Transverse colon (tissue), 4 donors: ENCODE results near the gene PRDM2. TPM values are rescaled to one million over a fixed set of nuclear protein-coding genes. Genes with fewer than 3 reads are reported as not detected.

Experiments used
- DNase-seq: peaks from one replicate; pipeline ENCODE4 v3.0.0-alpha.2; 2019
- H3K27ac ChIP-seq, 4 donors: fragments of 200-600 bp; sonication (generic); 2 replicates each; pipeline ENCODE4 v1.5.1; 2016 to 2018; ENCODE audit warnings: inconsistent platforms in 4 of 4
- H3K27me3 ChIP-seq: fragments of 200-600 bp; sonication (generic); 2 replicates; pipeline ENCODE4 v1.5.1; 2017; ENCODE audit warnings: inconsistent platforms
- H3K36me3 ChIP-seq, 4 donors: fragments of 200-600 bp; sonication (generic); 2 replicates each; pipeline ENCODE4 v1.5.1; 2017 to 2019; ENCODE audit warnings: inconsistent platforms in 4 of 4
- H3K4me1 ChIP-seq, 4 donors: fragments of 200-600 bp; sonication (generic); 2 replicates each; pipeline ENCODE4 v1.5.1; 2017 to 2020; ENCODE audit warnings: inconsistent platforms in 4 of 4
- H3K4me3 ChIP-seq, 4 donors: fragments of 200-600 bp; sonication (generic); 1 replicate in 1 of 4; 2 replicates in 3 of 4; pipeline versions ENCODE4 v1.5.1 to v1.6.1; 2017 to 2019; ENCODE audit warnings: inconsistent platforms in 4 of 4
- H3K9me3 ChIP-seq, 2 donors: fragments of 200-600 bp; sonication (generic); 2 replicates each; pipeline ENCODE4 v1.5.1; 2017 to 2019; ENCODE audit warnings: inconsistent platforms in 2 of 2
- CTCF ChIP-seq, 5 experiments: fragments of 200-600 bp in 3 of 5; fragments of 450-650 bp in 2 of 5; sonication (generic) in 3 of 5; IDR thresholded peaks; 1 replicate in 2 of 5; 2 replicates in 3 of 5; pipeline ENCODE4 v1.5.1; 2016 to 2017; ENCODE audit warnings: antibody characterized with exemption in 5 of 5, inconsistent platforms in 3 of 5, mild to moderate bottlenecking in 2 of 5, moderate library complexity in 1 of 5
- EP300 ChIP-seq: sonication (generic); formaldehyde crosslinking; IDR thresholded peaks from one replicate; pipeline ENCODE4 v1.6.1; 2017; ENCODE audit warnings: antibody characterized with exemption, low read depth
- POLR2A ChIP-seq: fragments of 450-650 bp; IDR thresholded peaks from one replicate; pipeline ENCODE4 v1.6.1; 2016; ENCODE audit warnings: antibody characterized with exemption, mild to moderate bottlenecking, moderate library complexity
- POLR2AphosphoS5 ChIP-seq, 3 donors: sonication (generic); formaldehyde crosslinking; IDR thresholded peaks; one replicate each; pipeline ENCODE4 v1.6.1; 2016; ENCODE audit warnings: antibody characterized with exemption in 3 of 3
- WGBS, 2 donors: methylation state at CpG; one replicate each; pipeline ENCODE4 v1.1.5; 2018; ENCODE audit warnings: low coverage in 1 of 2; 5-methylcytosine and 5-hydroxymethylcytosine counted together
- in situ Hi-C, 4 donors: fragments of 200-750 bp; cut with MboI; loops; one replicate each; pipeline versions ENCODE4 v1.15.0 to v1.15.1; 2017; ENCODE audit warnings: low sequenced_read_pairs in 3 of 4, low pct_ligation_motif_present in 1 of 4, low pct_unique_long_range_greater_than_20kb in 1 of 4
- intact Hi-C: fragments of 100-400 bp; cut with DNase I; formaldehyde crosslinking; loops from one replicate; pipeline ENCODE4 v1.15.1; 2023; ENCODE audit warnings: low total_unique reads
- total RNA-seq, 4 donors: library from RNA; depleted of rRNA; stranded (reverse); fragments of >200 nt; gene quantifications; one replicate each; pipeline ENCODE4 v1.1.0, GENCODE V29; 2016

Gene PRDM2
- total RNA-seq, 4 donors from 2014 or later = 27.3 to 40.5 (median 35.8) TPM

GRCh38 chr1:13730291-13730690 lies 30.3 kb downstream of the PRDM2 start:
- Histone ChIP-seq H3K27ac (peak overlapping the region; percentile 40 to 66 (median 64)), H3K4me3 (no peak overlapping the region), H3K9me3 (no peaks in the 10 kb centered on the region), H3K27me3 (no peaks in the 10 kb centered on the region), H3K4me1 (peaks cover 0 to 18% (median 6%) of the 10 kb centered on the region in 4 donors), H3K36me3 (no peaks in the 10 kb centered on the region)
- no peak for TF ChIP-seq EP300
- TF ChIP-seq POLR2AphosphoS5 (IDR thresholded peaks at IDR 0.05) = no peak
- no peak for TF ChIP-seq POLR2A
- no peak for TF ChIP-seq CTCF (IDR thresholded peaks at IDR 0.05)
- 20% methylated on average over 1 of the region's 1 CpG; no CpG with 5 or more reads in 1 of the 2 donors for WGBS, 2 donors
- no peak for DNase-seq
- in situ Hi-C loops (no loop called here), intact Hi-C loops (no loop called here)

- Histone ChIP-seq H3K4me1 (peaks cover 0 to 18% (median 6%) of the 10 kb centered on the region in 4 donors), H3K9me3 (no peaks in the 10 kb centered on the region), H3K36me3 (no peaks in the 10 kb centered on the region), H3K27ac (peak overlapping the region; percentile 40 to 66 (median 64)), H3K27me3 (no peaks in the 10 kb centered on the region), H3K4me3 (peak overlapping the region in 1 of 4 donors; percentile 5)
- in situ Hi-C loops (no loop called here), intact Hi-C loops (no loop called here)
- TF ChIP-seq EP300 (no peak), CTCF (IDR thresholded peaks at IDR 0.05) (no peak), POLR2A (peak; percentile 56), POLR2AphosphoS5 (IDR thresholded peaks at IDR 0.05) (peak; percentile 36 to 71 (median 68))
- WGBS, 2 donors = 47 to 52% methylated on average over 4 to 12 of the region's 12 CpGs
- peak; percentile 74 for DNase-seq
Measured at GRCh38 chr1:13730751-13731482, 30.9 kb downstream of the PRDM2 start.

- no peaks in the 10 kb centered on the region for H3K9me3 ChIP-seq
- intact Hi-C loops = no loop called here
- 64 to 83% methylated on average over 3 to 5 of the region's 5 CpGs for WGBS, 2 donors
Measured at GRCh38 chr1:13731897-13732296, 31.9 kb downstream of the PRDM2 start.

More at GRCh38 chr1:13731897-13732296, 31.9 kb downstream of the PRDM2 start:
- DNase-seq = no peak
- H3K27ac ChIP-seq = peak overlapping the region; percentile 40 to 66 (median 64)
- no peak overlapping the region for H3K4me3 ChIP-seq
- H3K4me1 ChIP-seq = peaks cover 0 to 18% (median 6%) of the 10 kb centered on the region in 4 donors
- in situ Hi-C loops = no loop called here
- no peaks in the 10 kb centered on the region for H3K36me3 ChIP-seq
- no peaks in the 10 kb centered on the region for H3K27me3 ChIP-seq
- TF ChIP-seq CTCF (IDR thresholded peaks at IDR 0.05) (no peak), POLR2AphosphoS5 (IDR thresholded peaks at IDR 0.05) (no peak), EP300 (no peak)
